ENCODE data around the gene LIN54. TPM values are rescaled to one million over a fixed set of nuclear protein-coding genes. Genes with fewer than 3 reads are reported as not detected.
A peak's percentile ranks its signal among the peaks of the same experiment; 100 is the strongest.
"Not testable (repeated sequence)": the region's sequence is repeated elsewhere in the genome, so short reads cannot be mapped to it uniquely, and the experiment has no call there.

LIN54 gene
- 12.6 TPM for polyA plus RNA-seq (2013, experiment 1 of 2)
- polyA plus RNA-seq (2013, experiment 2 of 2) = 13.4 TPM

DNA sequence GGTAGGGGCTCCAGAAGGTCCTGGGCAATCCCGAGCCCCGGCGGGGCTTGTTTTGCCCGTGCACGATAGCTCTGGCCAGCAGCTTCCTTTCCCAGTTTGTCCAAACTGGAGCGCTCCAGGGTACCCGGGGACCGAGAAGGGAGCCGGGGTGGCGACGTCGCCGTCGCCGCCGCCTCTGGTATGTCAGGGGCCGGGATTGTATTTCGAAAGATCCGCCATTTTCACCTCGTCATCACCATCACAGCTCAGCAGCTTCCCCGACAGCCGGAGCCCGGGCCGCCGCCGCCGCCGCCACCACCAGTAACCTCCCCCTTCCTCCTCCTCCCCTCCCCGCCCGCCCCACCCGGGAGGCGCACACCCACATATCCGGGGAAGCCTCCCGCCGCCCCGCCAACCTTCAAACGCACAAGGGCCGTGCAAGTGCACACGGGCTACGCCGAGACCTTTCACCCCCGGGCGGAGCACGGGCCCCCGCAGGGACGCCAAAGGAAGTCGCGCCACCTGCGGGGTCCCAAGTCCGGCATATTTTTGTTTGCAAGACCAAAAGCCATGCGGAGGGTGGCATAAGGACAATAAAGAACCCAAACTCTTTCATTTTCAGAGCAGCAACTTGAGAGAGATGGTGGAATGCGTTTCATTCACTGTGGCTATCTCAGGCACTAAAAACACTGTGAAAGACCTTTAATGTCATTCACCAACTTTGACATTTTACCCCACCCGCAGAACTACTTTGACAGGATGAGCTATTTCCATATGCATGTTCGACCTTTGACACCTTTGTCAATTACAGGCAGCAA lies at the start of gene LIN54:
TSS of gene LIN54 (minus strand) at position 302 of the 797 bp plus-strand sequence. CDS start 25,979 bp downstream, outside the sequence.
- peak within 1 kb of the TSS; percentile 78 for H3K4me3 ChIP-seq (ENCODE audit: extremely low read depth, insufficient read depth, low read length, poor library complexity, severe bottlenecking)
- no peaks in the 10 kb centered on the region for H3K36me3 ChIP-seq (ENCODE audit: control insufficient read depth, insufficient read depth, low read length)
- no peaks in the 10 kb centered on the region for H3K4me1 ChIP-seq (ENCODE audit: control insufficient read depth, insufficient read depth, low read length, poor library complexity, severe bottlenecking)
- H3K27ac ChIP-seq (ENCODE audit: low read depth, low read length, severe bottlenecking) = peak within 1 kb of the TSS; percentile 85
- WGBS, 2 experiments (ENCODE audit: insufficient coverage in 2 of 2) = 0% methylated on average over 17 to 35 of the region's 54 CpGs
- H3K9me3 ChIP-seq (ENCODE audit: control insufficient read depth, low read length) = no peaks in the 10 kb centered on the region

DNA sequence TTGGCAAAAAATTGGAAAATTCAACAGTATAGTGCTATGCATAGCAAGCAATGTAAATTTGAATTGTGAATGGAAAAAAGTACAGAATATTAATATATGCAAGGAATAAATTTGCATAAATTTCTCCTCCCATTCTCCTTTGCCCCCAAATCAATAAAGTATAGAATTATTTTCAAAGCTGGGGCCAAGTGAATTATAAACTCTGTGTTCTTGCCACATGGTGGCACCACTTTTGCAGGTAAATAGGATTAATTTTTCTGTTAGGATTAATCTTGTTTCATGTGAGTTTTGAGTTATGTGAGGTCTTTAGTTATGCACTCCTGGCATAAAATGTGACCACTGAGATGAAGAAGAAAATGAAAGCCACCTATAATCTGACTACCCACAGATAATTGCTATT lies 44.3 kb upstream of the LIN54 start:
- H3K4me1 ChIP-seq (ENCODE audit: control insufficient read depth, insufficient read depth, low read length, poor library complexity, severe bottlenecking) = no peaks in the 10 kb centered on the region
- H3K4me3 ChIP-seq (ENCODE audit: extremely low read depth, insufficient read depth, low read length, poor library complexity, severe bottlenecking) = no peak overlapping the region
- H3K27ac ChIP-seq (ENCODE audit: low read depth, low read length, severe bottlenecking) = no peak overlapping the region
- peaks cover 51% of the 10 kb centered on the region for H3K36me3 ChIP-seq (ENCODE audit: control insufficient read depth, insufficient read depth, low read length)
- no peaks in the 10 kb centered on the region for H3K9me3 ChIP-seq (ENCODE audit: control insufficient read depth, low read length)

DNA sequence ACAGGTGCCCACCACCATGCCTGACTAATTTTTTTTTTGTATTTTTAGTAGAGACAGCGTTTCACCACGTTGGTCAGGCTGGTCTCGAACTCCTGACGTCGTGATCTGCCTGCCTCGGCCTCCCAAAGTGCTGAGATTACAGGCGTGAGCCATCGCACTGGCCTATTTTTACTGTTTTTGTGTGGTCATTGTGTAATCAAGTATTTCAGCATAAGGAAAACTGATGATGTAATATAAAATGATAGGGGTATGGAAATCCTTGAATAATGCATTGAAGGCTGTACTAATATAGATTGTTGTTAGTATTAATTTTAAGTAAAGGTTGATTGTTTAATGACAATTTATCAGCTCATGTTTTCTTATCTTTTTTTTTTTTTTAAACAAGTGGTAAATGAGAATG lies 38.2 kb upstream of the LIN54 start:
- not testable (repeated sequence) for H3K9me3 ChIP-seq (ENCODE audit: control insufficient read depth, low read length); H3K27ac ChIP-seq (ENCODE audit: low read depth, low read length, severe bottlenecking); H3K4me3 ChIP-seq (ENCODE audit: extremely low read depth, insufficient read depth, low read length, poor library complexity, severe bottlenecking); H3K4me1 ChIP-seq (ENCODE audit: control insufficient read depth, insufficient read depth, low read length, poor library complexity, severe bottlenecking)
- peaks cover 27% of the 10 kb centered on the region for H3K36me3 ChIP-seq (ENCODE audit: control insufficient read depth, insufficient read depth, low read length)
- WGBS, 2 experiments (ENCODE audit: insufficient coverage in 2 of 2) = 95 to 100% methylated on average over 6 to 8 of the region's 8 CpGs

DNA sequence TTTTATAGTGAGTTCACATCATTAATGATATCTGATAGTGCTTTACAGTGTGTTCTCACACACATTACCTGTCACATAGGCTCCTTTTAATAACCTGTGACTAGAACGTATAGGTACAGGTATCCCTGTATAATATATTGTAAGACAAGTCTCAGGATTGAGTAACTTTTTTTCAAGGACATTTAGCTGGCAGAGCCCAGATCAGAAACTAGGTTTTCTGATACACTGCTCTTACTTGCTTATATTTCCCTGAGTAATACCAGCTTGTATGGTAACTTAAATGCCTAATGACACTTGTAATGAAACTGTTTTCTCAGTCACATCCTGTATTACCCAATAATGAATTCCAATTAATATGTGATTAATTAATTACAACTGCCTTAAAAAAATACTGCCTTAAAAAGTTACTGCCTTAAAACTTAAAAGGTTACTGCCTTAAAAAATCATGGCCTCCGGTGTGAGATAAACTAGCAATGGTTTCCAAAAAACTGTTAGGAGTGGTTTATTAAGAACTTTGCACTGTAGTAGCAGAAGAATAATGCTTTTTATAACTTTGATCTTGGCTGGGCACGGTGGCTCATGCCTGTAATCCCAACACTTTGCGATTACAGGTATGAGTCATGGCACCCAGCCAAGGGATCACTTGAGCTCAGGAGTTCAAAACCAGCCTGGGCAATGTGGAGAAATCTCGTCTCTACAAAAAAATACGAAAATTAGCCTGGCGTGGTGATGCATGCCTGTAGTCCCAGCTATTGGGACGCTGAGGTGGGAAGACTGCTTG lies 36.3 kb upstream of the LIN54 start:
- no peak overlapping the region for H3K27ac ChIP-seq (ENCODE audit: low read depth, low read length, severe bottlenecking)
- H3K4me1 ChIP-seq (ENCODE audit: control insufficient read depth, insufficient read depth, low read length, poor library complexity, severe bottlenecking) = no peaks in the 10 kb centered on the region
- peaks cover 15% of the 10 kb centered on the region for H3K36me3 ChIP-seq (ENCODE audit: control insufficient read depth, insufficient read depth, low read length)
- H3K4me3 ChIP-seq (ENCODE audit: extremely low read depth, insufficient read depth, low read length, poor library complexity, severe bottlenecking) = no peak overlapping the region
- WGBS, 2 experiments (ENCODE audit: insufficient coverage in 2 of 2) = 97 to 98% methylated on average over 6 to 7 of the region's 8 CpGs
- H3K9me3 ChIP-seq (ENCODE audit: control insufficient read depth, low read length) = no peaks in the 10 kb centered on the region

DNA sequence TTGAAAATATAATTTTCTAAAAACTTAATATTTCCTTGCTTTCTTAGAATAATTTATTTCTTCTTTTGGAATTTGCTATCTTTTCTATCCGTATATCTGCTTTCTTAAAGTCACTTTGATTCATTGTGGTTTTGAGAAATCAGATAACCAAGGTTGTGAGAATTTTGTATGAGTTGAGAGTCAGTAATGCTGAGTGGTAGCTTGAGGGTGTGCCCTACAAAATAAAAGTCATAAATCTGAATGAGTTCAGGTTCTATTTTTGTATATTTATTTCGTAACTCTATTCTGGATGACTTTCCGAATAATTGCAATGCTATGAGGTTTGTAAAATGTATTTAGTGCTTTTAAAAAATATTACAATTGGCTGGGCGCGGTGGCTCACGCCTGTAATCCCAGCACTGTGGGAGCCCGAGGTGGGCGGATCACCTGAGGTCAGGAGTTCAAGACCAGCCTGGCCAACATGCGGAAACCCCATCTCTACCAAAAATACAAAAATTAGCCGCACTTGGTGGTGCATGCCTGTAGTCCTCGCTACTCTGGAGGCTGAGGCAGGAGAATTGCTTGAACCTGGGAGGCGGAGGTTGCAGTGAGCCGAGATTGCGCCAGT lies 33.3 kb upstream of the LIN54 start:
- peaks cover 9% of the 10 kb centered on the region for H3K36me3 ChIP-seq (ENCODE audit: control insufficient read depth, insufficient read depth, low read length)
- H3K4me3 ChIP-seq (ENCODE audit: extremely low read depth, insufficient read depth, low read length, poor library complexity, severe bottlenecking) = no peak overlapping the region
- no peaks in the 10 kb centered on the region for H3K4me1 ChIP-seq (ENCODE audit: control insufficient read depth, insufficient read depth, low read length, poor library complexity, severe bottlenecking)
- H3K27ac ChIP-seq (ENCODE audit: low read depth, low read length, severe bottlenecking) = no peak overlapping the region
- H3K9me3 ChIP-seq (ENCODE audit: control insufficient read depth, low read length) = no peaks in the 10 kb centered on the region
- 95 to 98% methylated on average over 8 to 10 of the region's 14 CpGs for WGBS, 2 experiments (ENCODE audit: insufficient coverage in 2 of 2)

DNA sequence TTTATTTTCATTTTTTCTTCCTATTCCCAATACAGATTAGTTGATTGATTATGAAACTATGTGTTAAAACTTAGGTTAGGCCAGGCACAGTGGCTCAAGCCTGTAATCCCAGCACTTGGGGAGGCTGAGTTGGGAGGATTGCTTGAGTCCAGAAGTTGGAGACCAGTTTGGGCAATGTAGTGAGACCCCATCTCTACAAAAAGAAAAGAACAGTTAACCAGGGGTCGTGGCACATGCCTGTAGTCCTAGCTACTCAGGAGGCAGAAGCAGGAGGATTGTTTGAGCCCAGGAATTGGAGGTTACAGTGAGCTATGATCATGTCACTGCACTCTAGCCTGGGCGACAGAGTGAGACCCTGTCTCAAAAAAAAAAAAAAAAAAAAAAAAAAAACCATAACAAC lies 32.5 kb upstream of the LIN54 start:
- H3K4me3 ChIP-seq (ENCODE audit: extremely low read depth, insufficient read depth, low read length, poor library complexity, severe bottlenecking); H3K36me3 ChIP-seq (ENCODE audit: control insufficient read depth, insufficient read depth, low read length); H3K9me3 ChIP-seq (ENCODE audit: control insufficient read depth, low read length); H3K4me1 ChIP-seq (ENCODE audit: control insufficient read depth, insufficient read depth, low read length, poor library complexity, severe bottlenecking); H3K27ac ChIP-seq (ENCODE audit: low read depth, low read length, severe bottlenecking): not testable (repeated sequence)
- 60 to 100% methylated on average over 1 of the region's 2 CpGs for WGBS, 2 experiments (ENCODE audit: insufficient coverage in 2 of 2)

DNA sequence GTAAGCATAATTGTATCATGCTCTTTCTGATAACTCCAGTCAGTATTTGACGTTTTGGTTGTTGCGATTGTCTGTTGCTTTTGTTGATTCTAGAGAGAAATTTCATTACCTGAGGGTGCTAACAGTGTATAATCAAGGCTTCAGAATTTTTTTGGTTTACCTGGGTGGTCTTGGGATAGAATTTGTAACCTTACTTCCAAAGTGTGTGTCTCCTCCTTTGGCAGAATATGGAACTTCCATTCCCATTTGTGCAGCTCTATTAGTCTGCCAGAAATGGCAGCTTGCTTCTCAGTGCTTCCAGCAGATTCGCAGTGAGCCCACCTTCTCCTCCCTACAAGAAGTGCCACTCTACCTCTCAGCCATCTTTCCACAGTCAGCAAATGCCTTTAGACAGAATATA lies 29.6 kb upstream of the LIN54 start:
- H3K27ac ChIP-seq (ENCODE audit: low read depth, low read length, severe bottlenecking) = no peak overlapping the region
- peaks cover 9% of the 10 kb centered on the region for H3K36me3 ChIP-seq (ENCODE audit: control insufficient read depth, insufficient read depth, low read length)
- H3K9me3 ChIP-seq (ENCODE audit: control insufficient read depth, low read length) = no peaks in the 10 kb centered on the region
- WGBS, 2 experiments (ENCODE audit: insufficient coverage in 2 of 2) = 77 to 95% methylated on average over 2 to 3 of the region's 3 CpGs
- H3K4me1 ChIP-seq (ENCODE audit: control insufficient read depth, insufficient read depth, low read length, poor library complexity, severe bottlenecking) = peaks cover 5% of the 10 kb centered on the region
- no peak overlapping the region for H3K4me3 ChIP-seq (ENCODE audit: extremely low read depth, insufficient read depth, low read length, poor library complexity, severe bottlenecking)

DNA sequence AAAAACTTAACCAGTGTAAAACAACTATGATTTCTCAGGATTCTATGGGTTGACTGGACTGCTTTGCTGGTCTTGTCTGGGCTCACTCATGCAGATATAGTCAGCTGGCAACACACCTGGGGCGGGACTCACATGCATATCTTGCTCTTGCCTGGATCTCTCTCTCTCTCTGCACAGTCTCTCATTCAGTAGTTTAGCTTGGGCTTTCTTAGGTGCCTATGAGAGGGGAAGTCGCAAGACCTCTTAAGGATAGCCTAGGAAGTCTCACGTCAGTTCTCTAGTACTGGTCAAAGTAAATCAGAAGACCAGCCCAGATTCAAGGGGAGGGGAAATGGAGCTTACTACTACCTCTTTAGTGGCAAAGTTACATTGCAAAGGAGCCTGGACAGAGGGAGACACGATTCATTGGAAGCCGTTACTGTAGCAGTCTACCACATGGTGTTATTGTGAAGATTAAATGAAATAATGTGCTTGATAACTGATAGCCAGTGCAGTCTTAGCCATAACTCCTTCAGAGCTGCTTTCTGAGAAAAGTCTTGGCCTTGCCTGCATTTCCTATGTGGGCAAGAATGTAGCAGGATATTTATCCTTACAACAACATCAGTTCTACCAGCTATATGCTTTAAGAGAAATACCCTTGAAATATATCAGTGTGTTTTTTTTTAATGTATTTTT lies 26.5 kb upstream of the LIN54 start:
- H3K9me3 ChIP-seq (ENCODE audit: control insufficient read depth, low read length) = no peaks in the 10 kb centered on the region
- H3K36me3 ChIP-seq (ENCODE audit: control insufficient read depth, insufficient read depth, low read length) = peaks cover 4% of the 10 kb centered on the region
- H3K4me1 ChIP-seq (ENCODE audit: control insufficient read depth, insufficient read depth, low read length, poor library complexity, severe bottlenecking) = peaks cover 5% of the 10 kb centered on the region
- H3K4me3 ChIP-seq (ENCODE audit: extremely low read depth, insufficient read depth, low read length, poor library complexity, severe bottlenecking) = no peak overlapping the region
- 91 to 94% methylated on average over 5 of the region's 5 CpGs for WGBS, 2 experiments (ENCODE audit: insufficient coverage in 2 of 2)
- no peak overlapping the region for H3K27ac ChIP-seq (ENCODE audit: low read depth, low read length, severe bottlenecking)

DNA sequence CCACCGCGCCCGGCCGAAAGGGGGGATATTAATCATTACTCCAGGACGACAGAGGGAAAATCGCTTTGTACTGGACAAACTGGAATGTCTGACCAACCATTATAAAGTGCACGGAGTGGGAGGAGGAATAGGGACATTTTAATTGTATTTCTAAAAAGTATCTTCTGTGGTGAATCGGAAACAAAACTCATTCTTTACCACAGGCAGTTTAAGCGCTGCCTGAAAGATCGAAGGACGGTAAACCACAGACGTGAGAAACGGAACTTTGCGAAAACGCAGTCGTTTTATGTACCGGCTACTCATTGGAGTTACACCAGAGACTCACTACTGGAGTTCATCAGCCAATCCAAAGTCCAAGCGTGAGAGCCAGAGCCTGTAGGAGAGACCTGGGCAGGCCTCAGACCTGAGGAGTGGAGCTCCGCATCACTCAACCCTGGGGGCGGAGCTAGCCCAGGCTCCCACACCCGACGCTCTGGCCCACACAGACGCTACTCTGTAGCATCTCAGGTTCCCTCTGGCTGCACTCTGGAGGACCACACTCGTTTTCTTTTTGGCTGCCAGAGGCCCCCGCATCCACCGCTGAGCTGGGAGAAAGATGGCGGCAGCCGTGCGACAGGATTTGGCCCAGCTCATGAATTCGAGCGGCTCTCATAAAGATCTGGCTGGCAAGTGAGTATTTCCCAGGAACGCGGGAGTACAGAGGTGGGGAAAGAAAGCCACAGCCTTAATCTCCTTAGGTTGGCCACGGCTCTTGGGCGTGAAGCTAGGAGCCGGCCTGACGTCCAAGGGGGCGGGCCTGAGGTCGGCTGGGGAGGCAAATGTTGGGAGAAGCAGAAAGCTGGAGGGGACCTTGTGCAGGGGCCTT lies 24.2 kb upstream of the LIN54 start, which contains the start of gene COPS4:
TSS of gene COPS4 (plus strand) at position 554 of the 865 bp plus-strand sequence. CDS start at position 596, 42 bp downstream.
- WGBS, 2 experiments (ENCODE audit: insufficient coverage in 2 of 2) = 0 to 1% methylated on average over 31 to 35 of the region's 39 CpGs
- no peaks in the 10 kb centered on the region for H3K9me3 ChIP-seq (ENCODE audit: control insufficient read depth, low read length)

DNA sequence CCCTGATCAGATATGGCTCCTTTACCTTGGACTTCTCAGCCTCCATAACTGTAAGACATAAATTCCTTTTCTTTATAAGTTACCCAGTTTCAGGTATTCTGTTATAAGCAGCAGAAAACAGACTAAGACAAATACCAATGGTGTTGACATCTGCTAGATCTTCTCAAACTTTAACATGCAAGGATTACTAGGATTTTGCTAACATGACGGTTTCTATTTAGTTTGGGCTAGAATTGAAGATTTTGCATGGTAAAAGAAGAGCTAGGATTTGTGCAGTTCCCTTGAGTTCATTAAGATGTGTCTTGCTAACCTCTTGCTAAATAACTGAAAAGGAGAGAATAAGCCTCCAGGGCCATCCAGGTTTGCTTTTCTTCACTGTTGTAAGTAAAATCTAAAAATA lies 19.1 kb upstream of the LIN54 start:
- Histone ChIP-seq H3K27ac (ENCODE audit: low read depth, low read length, severe bottlenecking) (no peak overlapping the region), H3K9me3 (ENCODE audit: control insufficient read depth, low read length) (no peaks in the 10 kb centered on the region), H3K4me3 (ENCODE audit: extremely low read depth, insufficient read depth, low read length, poor library complexity, severe bottlenecking) (no peak overlapping the region), H3K36me3 (ENCODE audit: control insufficient read depth, insufficient read depth, low read length) (no peaks in the 10 kb centered on the region), H3K4me1 (ENCODE audit: control insufficient read depth, insufficient read depth, low read length, poor library complexity, severe bottlenecking) (no peaks in the 10 kb centered on the region)
- WGBS, 2 experiments (ENCODE audit: insufficient coverage in 2 of 2) = 83 to 86% methylated on average over 1 of the region's 1 CpG

More for the DNA sequence above, 24.2 kb upstream of the LIN54 start, which contains the start of gene COPS4:
- peak within 1 kb of the TSS; percentile 75 for H3K4me3 ChIP-seq (ENCODE audit: extremely low read depth, insufficient read depth, low read length, poor library complexity, severe bottlenecking)
- H3K27ac ChIP-seq (ENCODE audit: low read depth, low read length, severe bottlenecking) = peak within 1 kb of the TSS; percentile 98
- peaks cover 5% of the 10 kb centered on the region for H3K4me1 ChIP-seq (ENCODE audit: control insufficient read depth, insufficient read depth, low read length, poor library complexity, severe bottlenecking)
- H3K36me3 ChIP-seq (ENCODE audit: control insufficient read depth, insufficient read depth, low read length) = no peaks in the 10 kb centered on the region

All from mesodermal cell (in vitro differentiated cells).